ENCODE measurements around the gene GRPEL1. TPM values are rescaled to one million over a fixed set of nuclear protein-coding genes. Genes with fewer than 3 reads are reported as not detected.

Gene GRPEL1
- total and polyA plus RNA-seq, 4 donors = 9.8 to 98.1 (median 40.2) TPM

GRCh38 chr4:7034262-7035081, 33.4 kb downstream of the GRPEL1 start:
- no peak for TF ChIP-seq ZBTB33 (IDR thresholded peaks at IDR 0.05)
- peak; percentile 51 to 64 for TF ChIP-seq RAD21 (IDR thresholded peaks at IDR 0.05)
- peak; percentile 13 for TF ChIP-seq FOXA1 (IDR thresholded peaks at IDR 0.05)
- TF ChIP-seq RXRA (IDR thresholded peaks at IDR 0.05) = peak in 1 of 2 donors; percentile 73
- TF ChIP-seq SP1 (IDR thresholded peaks at IDR 0.05) = peak; percentile 61
- TF ChIP-seq JUND (IDR thresholded peaks at IDR 0.05) = peak; percentile 37 to 82
- no peak for TF ChIP-seq NR2F2 (IDR thresholded peaks at IDR 0.05)
- TF ChIP-seq YY1 (IDR thresholded peaks at IDR 0.05) = peak; percentile 36
- TF ChIP-seq REST (IDR thresholded peaks at IDR 0.05) = peak; percentile 45
- TF ChIP-seq HNF4A (conservative IDR thresholded peaks at IDR 0.05) = peak; percentile 39 to 67
- no peak for TF ChIP-seq GABPA (IDR thresholded peaks at IDR 0.05 in 1 of 2, conservative IDR thresholded peaks at IDR 0.05 in 1 of 2)
- TF ChIP-seq ATF3 (IDR thresholded peaks at IDR 0.05) = peak; percentile 38
- TF ChIP-seq MAX (IDR thresholded peaks at IDR 0.05) = peak; percentile 19
- no peak for TF ChIP-seq EGR1 (IDR thresholded peaks at IDR 0.05; ENCODE audit: low read depth in 2 of 2)
- H3K27ac ChIP-seq (ENCODE audit: low read depth in 1 of 2, low read length in 2 of 2) = peak overlapping the region; percentile 82 to 85
- no peaks in the 10 kb centered on the region for H3K27me3 ChIP-seq (ENCODE audit: control insufficient read depth in 4 of 4, insufficient read depth in 4 of 4, low read length in 3 of 4)
- WGBS = 37% methylated on average over 20 of the region's 20 CpGs
- peaks cover 7 to 21% (median 12%) of the 10 kb centered on the region in 4 donors for H3K4me1 ChIP-seq (ENCODE audit: control insufficient read depth in 4 of 4, insufficient read depth in 4 of 4, low read length in 3 of 4)
- DNase-seq (ENCODE audit: low spot score) = peak; percentile 43
- peak overlapping the region in 1 of 2 donors; percentile 76 for H3K9ac ChIP-seq (ENCODE audit: low read depth in 1 of 2, low read length in 2 of 2)
- H3K4me3 ChIP-seq (ENCODE audit: low read depth in 1 of 3, low read length in 3 of 3) = no peak overlapping the region
- peaks cover 6 to 24% (median 12%) of the 10 kb centered on the region in 4 donors for H3K36me3 ChIP-seq (ENCODE audit: control insufficient read depth in 4 of 4, insufficient read depth in 3 of 4, low read depth in 1 of 4, low read length in 3 of 4)
- no peaks in the 10 kb centered on the region for H3K9me3 ChIP-seq (ENCODE audit: control insufficient read depth in 4 of 4, low read length in 3 of 4)

GRCh38 chr4:7032596-7032995, 35.3 kb downstream of the GRPEL1 start:
- DNase-seq (ENCODE audit: low spot score) = no peak
- H3K4me1 ChIP-seq (ENCODE audit: control insufficient read depth in 4 of 4, insufficient read depth in 4 of 4, low read length in 3 of 4) = peaks cover 11 to 31% (median 16%) of the 10 kb centered on the region in 4 donors
- 87% methylated on average over 8 of the region's 8 CpGs for WGBS
- H3K27ac ChIP-seq (ENCODE audit: low read depth in 1 of 2, low read length in 2 of 2) = no peak overlapping the region
- no peaks in the 10 kb centered on the region for H3K9me3 ChIP-seq (ENCODE audit: control insufficient read depth in 4 of 4, low read length in 3 of 4)
- H3K4me3 ChIP-seq (ENCODE audit: low read depth in 1 of 3, low read length in 3 of 3) = no peak overlapping the region
- no peak overlapping the region for H3K9ac ChIP-seq (ENCODE audit: low read depth in 1 of 2, low read length in 2 of 2)
- H3K27me3 ChIP-seq (ENCODE audit: control insufficient read depth in 4 of 4, insufficient read depth in 4 of 4, low read length in 3 of 4) = no peaks in the 10 kb centered on the region
- H3K36me3 ChIP-seq (ENCODE audit: control insufficient read depth in 4 of 4, insufficient read depth in 3 of 4, low read depth in 1 of 4, low read length in 3 of 4) = peaks cover 6 to 24% (median 12%) of the 10 kb centered on the region in 4 donors
- TF ChIP-seq RXRA (IDR thresholded peaks at IDR 0.05) (no peak), NR2F2 (IDR thresholded peaks at IDR 0.05) (no peak), MAX (IDR thresholded peaks at IDR 0.05) (no peak), FOXA1 (IDR thresholded peaks at IDR 0.05) (no peak), TAF1 (conservative IDR thresholded peaks at IDR 0.05) (no peak), ZBTB33 (IDR thresholded peaks at IDR 0.05) (no peak), ATF3 (IDR thresholded peaks at IDR 0.05) (no peak), REST (IDR thresholded peaks at IDR 0.05) (no peak), HNF4G (IDR thresholded peaks at IDR 0.05) (no peak), GABPA (IDR thresholded peaks at IDR 0.05 in 1 of 2, conservative IDR thresholded peaks at IDR 0.05 in 1 of 2) (no peak), RAD21 (IDR thresholded peaks at IDR 0.05) (no peak)
